Stimulated activated CD8-positive, alpha-beta memory T cell treated with anti-CD3 and anti-CD28 coated beads, Interleukin-4, amount 100 ng/mL, for 24 hours (primary cell): ENCODE data around the gene AMBP.
"Not testable (repeated sequence)": the region's sequence is repeated elsewhere in the genome, so short reads cannot be mapped to it uniquely, and the experiment has no call there.

Experiments
- DNase-seq: peaks from one replicate; pipeline ENCODE4 v3.0.0-alpha.2; 2020; ENCODE audit warnings: low read depth

AMBP gene

DNA sequence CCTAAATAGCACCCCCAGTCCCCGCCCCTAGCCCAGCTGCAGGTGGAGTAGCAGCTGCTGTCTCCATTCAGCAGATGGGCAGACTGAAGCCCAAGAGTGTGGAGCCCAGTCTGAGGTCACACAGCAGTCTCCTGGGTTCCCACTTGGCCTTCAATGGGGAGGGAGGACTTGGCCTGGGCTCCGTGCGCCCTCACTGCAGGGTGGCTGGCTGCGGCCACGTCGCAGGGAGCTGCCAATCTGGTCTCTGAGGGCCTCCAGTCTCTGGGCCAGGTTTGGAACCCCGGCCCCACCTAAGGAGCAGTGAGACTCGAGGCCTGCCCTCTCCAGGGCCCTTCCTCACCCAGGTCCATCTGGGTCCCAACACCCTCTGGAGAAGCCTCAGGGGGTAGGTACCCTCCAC is 13.6 kb upstream of the AMBP start:
- DNase-seq: no peak

DNA sequence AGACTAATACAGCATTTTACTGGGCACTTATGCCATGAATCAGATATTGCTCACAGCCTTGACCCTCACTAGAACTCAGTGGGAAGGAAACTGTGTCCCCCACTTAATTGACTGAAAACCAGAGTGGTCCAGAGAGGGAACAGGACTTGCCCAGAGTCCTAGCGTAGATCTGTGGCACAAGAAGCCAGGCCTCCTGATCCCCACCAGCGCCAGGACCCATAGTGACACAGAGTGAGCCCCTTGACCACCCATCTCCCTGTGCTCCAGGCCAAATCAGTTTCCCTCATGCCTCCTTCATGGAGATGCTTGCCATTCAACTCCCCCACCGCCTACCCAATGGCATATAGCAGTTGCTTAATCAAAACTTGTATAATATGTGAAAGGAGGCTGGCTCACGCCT is 12.7 kb upstream of the AMBP start:
- DNase-seq: no peak

DNA sequence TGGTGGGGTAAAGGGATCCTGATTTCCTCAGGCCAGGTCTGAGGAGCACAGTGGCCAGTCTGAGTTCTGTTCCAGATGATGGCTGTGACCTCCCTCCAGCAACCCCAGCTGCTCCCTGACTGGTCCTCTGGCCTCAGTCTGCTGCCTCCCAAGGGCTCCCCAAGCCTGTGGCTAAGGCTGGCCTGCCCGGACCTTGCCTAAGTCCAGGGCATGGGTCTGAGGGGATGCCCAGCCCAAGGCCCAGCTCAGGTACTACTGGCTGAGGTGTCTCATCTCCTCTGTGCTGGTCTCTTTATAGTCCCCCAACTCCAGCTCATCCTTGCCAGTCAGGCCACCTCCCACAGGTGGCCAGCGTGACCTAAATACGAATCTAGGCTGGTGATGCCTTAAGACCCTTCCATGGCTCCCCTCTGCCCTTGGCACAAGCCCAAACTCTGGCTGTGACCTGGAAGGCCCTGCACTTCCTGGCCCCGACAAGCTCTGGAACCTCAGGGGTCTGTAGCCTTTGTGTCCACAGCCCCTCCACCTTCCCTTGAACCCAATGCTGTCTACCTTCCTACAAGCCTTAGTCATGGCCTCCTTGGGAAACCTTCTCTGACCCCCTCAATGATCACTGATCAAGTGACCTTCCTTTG is 11.2 kb upstream of the AMBP start:
- no peak for DNase-seq

DNA sequence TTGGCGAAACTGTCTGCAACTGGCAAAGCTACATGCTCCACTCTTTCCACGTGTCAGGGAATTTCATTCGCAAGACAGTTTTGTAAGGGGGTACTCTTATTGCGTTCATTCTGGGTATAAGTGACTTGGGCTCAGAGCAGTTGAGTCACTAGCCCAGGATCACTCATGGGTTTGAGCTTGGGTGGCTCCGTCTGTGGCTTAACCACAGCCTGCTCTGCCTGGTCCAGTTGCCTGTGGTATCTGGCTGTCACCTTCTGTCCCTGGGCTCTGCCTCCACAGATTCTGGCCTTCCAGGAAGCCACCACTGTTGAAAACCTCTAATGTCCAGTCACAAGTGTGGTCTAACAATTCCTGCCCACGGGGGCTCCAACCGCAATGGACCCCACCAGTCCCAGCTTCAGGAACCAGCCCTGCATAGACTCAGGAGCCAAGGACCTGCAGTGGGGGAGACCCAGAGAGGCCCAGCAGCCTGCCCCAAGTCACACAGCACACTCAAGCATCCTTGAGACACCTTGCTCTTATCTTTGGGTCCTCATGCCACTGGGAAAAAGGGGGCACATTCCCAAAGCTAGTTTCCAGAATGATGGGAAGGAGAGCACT is 10.6 kb upstream of the AMBP start:
- no peak for DNase-seq

DNA sequence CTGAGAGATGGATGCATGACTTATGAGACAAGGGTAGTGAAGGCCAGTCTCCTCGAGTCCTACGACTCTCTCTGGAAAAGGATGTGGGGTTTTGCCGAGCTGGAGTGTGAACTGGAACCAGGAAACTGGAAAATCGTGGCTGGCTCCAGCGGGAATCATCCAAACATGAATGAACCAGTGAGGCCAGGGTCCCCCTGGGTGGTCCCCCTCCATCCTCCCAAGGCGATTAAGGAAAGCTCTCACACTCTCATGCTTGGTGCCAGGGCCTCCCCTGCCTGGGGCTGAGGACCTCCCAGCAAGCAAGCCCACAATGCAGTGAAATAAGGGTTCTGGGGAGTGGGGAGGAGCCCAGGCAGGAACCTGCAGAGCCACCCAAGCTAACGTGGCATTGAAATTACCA is 9.6 kb upstream of the AMBP start:
- no peak for DNase-seq

DNA sequence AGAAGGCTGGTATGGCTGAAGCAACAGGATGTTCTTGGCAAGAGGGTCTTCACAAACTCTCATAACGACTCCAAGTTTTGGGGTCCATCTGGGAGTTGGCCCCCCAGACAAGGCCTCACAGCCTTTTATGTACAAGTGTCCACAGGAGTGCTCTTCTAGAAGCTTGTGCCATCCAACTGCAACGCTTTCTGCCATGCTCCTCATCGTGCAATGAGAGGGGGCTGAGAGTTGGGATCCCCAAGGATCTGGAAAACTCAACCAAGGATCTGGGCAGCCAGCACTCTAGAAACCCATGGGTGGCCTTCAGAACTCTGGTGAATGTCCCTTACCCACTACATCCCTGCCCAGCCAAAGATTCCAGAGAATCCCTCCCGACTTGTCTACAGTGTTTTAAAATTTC is 8.5 kb upstream of the AMBP start:
- no peak for DNase-seq

DNA sequence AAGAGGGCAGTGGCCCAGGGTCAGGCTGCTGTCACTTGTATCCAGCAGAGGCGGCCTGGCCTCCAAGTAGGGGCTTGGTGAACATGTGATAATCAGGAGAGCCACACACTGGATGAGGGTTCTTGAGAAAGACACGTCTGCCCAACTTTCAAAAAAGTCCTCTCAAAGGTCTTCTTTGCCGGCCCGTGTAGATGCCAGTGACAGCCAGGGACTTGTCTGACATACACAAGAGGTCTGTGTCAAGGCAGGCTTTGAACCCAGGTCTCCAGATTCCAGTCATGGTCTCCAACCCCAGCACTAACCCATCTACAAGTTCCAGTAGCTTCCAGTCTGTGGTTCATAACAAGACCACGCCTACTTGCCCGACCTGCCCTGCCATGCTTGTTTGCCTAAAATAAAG is 7.9 kb upstream of the AMBP start:
- no peak for DNase-seq

DNA sequence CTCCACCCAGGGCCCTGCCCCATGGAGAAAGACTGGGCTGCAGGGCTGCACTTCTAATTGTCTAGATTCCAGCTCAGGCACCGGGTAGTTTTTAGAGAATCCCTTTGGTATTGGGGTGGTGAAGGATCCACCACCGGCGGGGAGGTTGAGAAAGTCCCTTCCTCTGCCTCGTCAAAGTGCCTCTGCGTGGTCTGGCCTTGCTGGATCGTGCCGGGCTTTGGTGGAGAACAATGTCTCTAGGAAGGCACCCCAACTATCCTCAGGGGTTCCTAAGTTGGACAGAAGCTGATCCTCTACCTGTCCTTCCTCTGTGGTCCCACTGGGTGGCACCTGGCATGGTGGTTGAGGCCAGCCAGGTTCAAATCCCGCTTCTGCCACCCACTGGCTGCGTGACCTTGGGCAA is 7.3 kb upstream of the AMBP start:
- DNase-seq: no peak

DNA sequence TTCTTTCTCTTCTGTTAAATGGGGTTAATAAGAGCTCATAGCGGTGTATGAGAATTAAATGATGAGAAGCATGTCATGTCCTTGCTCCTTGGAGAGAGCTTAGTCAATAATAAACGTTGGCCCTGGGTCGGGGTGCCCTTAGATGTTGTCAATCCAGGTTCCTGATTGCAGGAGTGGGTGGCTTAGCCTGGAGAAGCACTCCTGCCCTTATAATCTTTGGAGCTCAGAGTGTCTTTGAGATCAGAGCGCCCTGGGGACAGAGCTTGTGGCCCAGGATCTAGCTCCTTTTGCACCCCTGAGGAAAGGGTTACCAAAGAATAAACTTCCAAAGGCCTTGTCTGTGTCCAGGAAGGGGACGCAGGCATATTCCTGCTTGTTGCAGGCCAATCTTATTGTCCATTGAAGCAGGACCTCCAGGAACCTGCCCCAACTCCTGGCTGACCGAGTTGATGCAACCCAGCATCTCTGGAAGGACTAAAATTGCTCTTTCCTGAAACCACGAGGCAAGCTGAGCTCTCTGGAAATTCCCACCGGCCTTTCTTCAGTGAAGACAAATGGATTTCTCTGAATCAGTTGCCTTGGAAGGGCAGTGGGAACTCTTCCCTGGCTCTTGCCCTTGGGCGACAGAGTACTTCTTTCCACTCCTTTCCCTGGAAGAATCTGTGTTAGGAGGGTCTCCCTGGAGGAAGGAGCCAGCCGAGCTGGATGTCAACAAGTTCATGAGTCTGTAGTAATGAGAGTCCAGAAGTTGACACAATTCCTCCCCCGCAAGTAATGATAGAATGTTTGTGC is 6.4 kb upstream of the AMBP start:
- DNase-seq: no peak

DNA sequence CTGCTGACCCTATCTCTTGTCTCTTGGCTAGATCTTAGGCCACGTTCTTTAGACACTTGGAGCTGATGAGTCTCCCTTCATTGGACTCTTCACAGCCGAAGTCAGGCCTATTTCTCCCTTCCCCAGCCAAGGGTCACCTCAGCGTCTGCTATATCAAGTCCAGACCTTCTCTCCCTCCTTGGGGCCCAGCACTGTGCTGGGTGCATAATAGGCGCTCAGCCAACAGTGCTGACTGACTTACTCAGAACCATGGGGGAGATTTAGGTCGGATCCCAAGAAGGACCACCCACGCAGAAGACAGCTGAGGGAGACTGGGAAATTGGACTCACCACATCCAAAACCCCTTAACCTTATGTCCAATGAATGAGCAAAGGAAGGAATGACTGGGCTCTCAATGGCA is 5.6 kb upstream of the AMBP start:
- DNase-seq: no peak

DNA sequence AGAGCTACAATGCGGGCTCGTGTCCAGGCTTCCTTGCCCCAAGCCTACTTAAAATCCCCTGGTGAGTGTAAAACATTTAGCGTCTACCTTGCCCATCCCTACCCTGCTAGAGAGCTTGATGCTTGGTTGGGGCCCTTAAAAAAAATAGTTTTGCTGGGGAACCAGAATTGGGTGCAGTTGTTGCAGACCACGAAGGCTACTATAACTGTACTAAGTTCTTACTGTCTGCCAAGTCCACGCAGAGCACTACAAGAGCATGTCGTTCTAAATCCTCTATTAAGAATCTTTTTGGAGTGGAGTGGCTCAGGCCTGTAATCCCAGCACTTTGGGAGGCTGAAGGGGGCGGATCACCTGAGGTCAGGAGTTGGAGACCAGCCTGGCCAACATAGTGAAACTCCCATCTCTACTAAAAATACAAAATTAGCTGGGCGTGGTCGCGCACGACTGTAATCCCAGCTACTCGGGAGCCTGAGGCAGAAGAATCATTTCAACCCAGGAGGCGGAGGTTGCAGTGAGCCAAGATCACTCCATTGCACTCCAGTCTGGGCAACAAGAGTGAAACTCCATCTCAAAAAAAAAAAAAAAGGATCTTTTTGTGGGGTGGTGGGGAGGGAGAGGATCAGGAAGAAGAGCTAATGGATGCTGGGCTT is 4.8 kb upstream of the AMBP start:
- DNase-seq: not testable (repeated sequence)

DNA sequence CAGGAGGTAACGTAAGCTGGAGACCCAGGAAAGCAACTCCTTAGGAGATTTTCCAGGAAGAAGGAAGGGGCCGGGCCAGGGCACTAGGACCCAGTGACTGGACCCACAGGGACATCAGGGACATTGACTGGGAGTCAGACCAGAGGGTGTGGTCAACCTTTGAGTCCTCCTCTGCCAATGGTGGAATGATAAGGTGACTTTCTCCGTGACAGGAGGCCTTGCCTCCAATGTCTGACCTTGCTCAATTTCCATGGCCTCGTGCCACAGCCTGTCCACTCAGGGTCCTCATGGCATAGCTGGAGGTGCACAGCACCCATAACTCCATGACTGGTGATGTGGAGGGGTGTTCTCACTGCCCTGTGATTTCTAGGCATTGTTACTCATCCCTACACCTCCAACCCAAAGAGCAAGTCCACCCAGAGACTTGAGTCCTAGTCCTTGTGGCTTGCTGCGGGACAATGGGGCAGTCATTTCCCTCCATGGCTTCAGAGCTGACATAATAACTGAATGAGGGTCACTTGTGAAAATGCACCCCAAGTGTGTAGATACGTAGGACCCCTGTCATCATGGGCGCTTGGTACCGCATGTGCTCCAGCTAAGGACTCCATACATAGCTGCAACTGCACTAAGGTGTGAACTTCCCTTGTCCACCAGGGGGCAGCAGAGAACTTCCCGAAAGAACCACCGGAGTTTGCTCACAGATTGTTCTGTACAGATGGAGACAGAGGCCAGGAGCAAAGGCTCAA is 4.1 kb upstream of the AMBP start:
- DNase-seq: peak; percentile 70

DNA sequence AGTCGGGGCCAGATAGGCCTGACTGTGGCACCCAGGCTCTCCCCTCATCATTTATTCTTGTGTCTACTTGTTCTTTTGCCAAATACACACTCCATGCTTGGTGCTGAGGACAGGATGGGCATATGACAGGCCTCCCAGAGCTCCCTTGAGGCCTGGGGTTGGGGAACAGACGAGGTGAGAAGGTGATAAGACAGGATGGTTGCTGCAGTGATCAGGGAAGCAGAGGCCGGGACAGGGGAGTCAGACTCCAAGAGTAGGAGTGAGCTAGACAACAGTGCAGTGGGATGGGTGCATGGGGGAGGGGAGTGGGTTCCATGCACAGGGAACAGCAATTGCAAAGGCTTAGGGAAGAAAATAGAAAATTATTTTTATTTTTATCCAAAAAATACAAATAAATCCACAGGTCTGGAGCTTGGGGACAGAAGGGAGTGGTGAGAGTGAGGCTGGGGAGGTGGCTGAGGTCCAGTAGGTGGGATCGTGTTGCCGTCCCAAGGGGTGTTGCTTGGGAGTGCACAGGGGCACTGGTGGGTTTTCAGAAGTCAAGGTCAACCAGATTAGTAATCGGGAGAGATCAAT is 3.4 kb upstream of the AMBP start:
- no peak for DNase-seq

DNA sequence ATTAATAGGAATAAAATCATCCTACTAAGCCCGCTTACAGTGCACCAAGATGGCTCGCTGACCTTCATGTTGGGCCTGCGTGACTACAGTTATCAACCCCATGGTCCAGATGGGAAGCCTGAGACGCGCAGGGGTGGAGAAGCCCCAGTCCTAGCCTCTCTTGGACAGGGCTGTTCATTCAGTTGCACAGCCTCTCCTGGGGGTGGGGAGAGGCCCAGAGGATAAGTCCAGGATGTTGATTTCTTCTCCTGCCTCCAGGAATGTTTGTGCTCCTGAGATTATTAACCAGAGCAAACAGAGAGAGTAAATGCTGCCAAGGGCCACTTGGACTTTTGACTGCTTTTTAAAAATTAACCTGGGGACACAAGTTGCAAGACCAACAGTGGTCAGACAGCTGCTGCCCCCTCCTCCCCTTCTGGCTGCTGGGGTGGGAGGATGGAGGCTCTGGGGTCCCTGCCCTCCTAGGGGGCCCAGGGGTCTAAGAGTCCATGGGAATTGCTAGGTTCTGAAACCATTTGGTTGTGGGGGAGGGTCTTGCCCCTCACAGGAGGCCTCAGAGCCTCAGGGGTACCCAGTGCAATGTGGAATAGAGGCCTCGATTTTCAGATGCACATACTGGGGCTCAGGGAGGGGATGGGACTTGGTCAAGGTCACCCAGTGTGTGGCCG is 2.8 kb upstream of the AMBP start:
- DNase-seq: no peak

DNA sequence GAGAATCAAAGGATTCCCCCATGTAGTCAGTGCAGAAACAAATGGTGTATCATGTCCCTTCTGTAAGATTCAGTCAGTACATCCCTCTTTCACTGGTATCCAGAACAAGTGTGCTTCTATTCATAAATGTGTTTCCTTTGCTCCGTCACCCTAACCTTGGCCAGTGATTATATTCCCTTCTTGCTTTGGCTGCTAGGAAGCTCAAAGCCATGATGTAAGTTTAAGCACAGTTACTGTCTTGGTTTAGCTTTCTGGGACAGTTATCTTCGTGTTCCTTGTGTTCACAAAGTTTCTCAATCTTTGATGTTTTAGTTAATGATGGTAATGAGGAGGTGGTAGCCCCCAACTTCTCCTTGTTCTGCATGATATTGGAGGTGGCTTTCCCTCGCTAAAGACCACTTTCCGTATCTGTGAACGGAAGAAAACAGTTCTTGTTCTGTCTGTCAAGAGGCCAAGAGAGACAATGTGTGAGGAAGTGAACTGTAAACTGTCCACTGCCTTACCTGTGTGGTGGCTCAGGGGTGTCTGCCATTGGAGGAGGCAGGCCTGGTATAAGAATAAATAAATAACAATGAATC is 2.2 kb upstream of the AMBP start:
- DNase-seq: no peak

DNA sequence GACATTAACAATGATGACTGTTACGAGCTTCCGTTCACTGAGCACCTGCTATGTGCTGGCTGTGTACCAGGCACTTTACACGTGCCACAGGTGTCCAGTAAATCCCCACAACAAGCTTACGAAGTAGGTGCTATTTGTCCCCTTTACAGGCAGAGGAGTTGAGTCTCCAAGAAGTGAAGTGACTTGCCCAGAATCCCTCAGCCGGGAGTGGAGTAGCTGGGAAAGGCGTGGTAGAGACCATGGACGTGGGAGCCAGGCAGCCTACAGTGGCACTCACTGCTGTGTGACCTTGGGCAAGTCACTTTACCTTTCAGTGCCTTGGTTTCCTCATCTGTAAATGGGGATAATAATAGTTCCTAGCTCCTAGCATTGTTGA is 669 bp upstream of the AMBP start:
- no peak for DNase-seq

DNA sequence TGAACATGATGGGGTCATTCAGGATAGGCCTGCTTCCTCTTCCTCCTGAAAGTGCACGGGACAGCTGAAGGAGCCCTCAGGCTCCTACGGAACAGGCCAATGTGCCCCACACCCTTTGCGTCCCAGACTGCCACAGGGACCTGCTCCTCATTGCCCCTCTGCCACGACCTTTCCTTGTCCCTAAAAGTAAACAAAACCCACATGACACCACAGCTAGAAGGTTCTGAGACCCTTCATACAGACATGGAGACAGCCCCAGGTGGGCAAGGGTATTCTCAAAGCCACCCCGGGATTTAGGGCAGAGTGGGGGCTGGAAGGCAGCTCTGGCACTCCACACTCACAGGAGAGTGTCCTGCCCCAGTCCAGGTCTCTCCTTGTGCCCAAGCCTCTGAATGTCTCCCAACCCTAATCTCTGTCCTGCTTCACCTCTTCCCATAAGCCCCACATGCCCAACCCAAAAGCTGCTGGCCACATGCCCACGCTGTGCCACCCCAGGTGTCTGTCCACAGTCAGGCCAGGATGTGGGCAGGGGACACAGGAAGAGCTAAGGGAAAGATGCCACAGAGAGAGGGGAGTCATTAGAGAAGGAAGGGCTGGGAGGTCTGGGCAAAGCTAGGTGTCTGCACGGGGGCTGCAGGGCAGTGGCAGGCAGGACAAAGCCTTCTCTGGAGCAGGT is 800 bp downstream of the AMBP start:
- no peak for DNase-seq

DNA sequence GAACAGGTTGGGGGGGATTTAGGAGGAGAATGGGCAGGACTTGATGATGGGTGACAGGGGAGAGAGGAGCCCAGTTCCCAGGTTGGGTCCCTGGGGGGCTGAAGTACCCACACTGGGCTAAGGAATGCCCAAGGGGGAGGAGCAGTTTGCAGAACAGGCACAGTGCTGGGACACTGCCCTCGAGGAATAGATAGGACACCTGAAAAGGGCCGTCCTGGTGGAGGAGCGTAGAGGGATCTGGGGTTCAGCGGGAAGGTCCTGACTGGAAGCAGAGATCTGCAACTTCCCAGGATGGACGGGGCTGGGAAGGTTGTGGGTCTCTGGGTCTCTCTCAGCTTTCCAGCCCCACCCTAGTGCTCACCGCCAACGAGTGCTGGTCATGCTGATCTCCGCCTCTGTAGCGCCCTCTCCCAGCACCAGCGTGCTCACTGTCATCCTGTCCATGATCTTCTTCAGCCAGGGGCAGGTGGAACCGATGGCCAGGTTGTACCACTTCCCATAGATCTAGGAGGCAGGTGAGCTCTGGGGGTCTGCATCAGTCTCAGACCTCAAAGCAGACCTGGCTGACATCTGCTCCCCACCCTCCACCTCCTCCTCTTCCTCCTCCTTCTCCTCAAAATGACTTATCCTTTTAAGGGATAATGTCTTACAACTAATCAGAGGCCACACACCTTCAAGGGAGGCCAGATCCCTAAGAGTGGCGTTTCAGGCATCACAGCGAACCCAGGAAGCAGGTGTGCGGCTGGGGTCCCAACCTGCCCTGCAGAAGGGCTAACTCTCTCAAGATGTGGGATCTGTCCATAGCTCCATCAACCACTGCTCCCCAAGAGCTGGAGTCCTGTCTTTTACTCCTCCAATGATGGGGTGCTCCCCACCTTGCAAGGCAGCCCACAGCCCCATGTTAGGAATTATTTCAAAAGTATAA is 1.6 kb downstream of the AMBP start:
- DNase-seq: no peak

DNA sequence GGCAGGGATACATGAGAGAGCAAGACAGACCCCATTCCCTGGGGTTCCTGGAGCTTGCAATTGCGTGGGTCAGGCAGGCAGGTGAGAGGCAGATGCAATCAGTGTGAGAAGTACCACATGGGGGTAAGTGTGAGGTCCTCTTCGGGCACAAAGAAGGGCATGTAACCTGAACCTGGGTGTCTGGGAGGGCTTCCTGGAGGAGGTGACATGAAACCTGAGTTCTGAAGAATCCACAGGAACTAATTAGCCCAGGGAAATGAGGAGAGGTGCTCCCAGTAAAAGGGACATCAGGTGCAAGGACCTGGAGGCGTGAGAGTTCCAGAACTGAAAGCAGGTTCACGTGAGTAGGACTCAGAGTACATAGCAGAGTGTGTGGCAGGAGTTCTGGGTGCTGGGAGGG is 2.5 kb downstream of the AMBP start:
- DNase-seq: no peak
